Fibroblast of the conjunctiva (primary cell): ENCODE results near the gene SEL1L3.
"Not testable (repeated sequence)": the region's sequence is repeated elsewhere in the genome, so short reads cannot be mapped to it uniquely, and the experiment has no call there.

Experiments
- DNase-seq: peaks from one replicate; pipeline ENCODE4 v3.0.0-alpha.2; 2010; ENCODE audit warnings: low read depth

The SEL1L3 gene

GRCh38 chr4:25862411-25863346, at the start of gene SEL1L3:
Gene SEL1L3 (minus strand): TSS chr4:25862988. CDS start chr4:25862836, 152 bp downstream.
- DNase-seq: no peak

- no peak for DNase-seq
These were observed 48.6 kb upstream of the SEL1L3 start for GRCh38 chr4:25911356-25911755.

- peak; percentile 60 for DNase-seq
These were observed 45.7 kb upstream of the SEL1L3 start for GRCh38 chr4:25908491-25908901.

GRCh38 chr4:25906113-25906512, 43.3 kb upstream of the SEL1L3 start:
- not testable (repeated sequence) for DNase-seq

- no peak for DNase-seq
These were observed 42.6 kb upstream of the SEL1L3 start for GRCh38 chr4:25905371-25905770.

GRCh38 chr4:25904748-25905082, 41.9 kb upstream of the SEL1L3 start:
- no peak for DNase-seq

GRCh38 chr4:25903900-25904747, 41.3 kb upstream of the SEL1L3 start:
- no peak for DNase-seq

GRCh38 chr4:25901030-25901430, 38.2 kb upstream of the SEL1L3 start:
- DNase-seq: no peak

GRCh38 chr4:25900310-25900709, 37.5 kb upstream of the SEL1L3 start:
- no peak for DNase-seq

GRCh38 chr4:25896776-25897539, 34.2 kb upstream of the SEL1L3 start:
- no peak for DNase-seq

- DNase-seq: no peak
These were observed 30.0 kb upstream of the SEL1L3 start for GRCh38 chr4:25892796-25893195.

- no peak for DNase-seq
These were observed 28.0 kb upstream of the SEL1L3 start for GRCh38 chr4:25890571-25891485.

- no peak for DNase-seq
These were observed 27.1 kb upstream of the SEL1L3 start for GRCh38 chr4:25889589-25890503.

GRCh38 chr4:25888781-25889180, 26.0 kb upstream of the SEL1L3 start:
- no peak for DNase-seq

- no peak for DNase-seq
These were observed 21.4 kb upstream of the SEL1L3 start for GRCh38 chr4:25884031-25884782.

GRCh38 chr4:25883565-25883964, 20.8 kb upstream of the SEL1L3 start:
- no peak for DNase-seq

- no peak for DNase-seq
These were observed 19.4 kb upstream of the SEL1L3 start for GRCh38 chr4:25882226-25882625.

GRCh38 chr4:25881193-25881592, 18.4 kb upstream of the SEL1L3 start:
- no peak for DNase-seq

- DNase-seq: no peak
These were observed 17.3 kb upstream of the SEL1L3 start for GRCh38 chr4:25879991-25880651.
